NCI-H526 (cell line): Measurements from ENCODE around the gene ZNF726.
"Not testable (repeated sequence)": the region's sequence is repeated elsewhere in the genome, so short reads cannot be mapped to it uniquely, and the experiment has no call there.

Experiments used
- DNase-seq, 2 experiments: peaks; one replicate each; lab custom pipeline; 2025; lab: John Stamatoyannopoulos, UW

ZNF726 gene

GRCh38 chr19:23914402-23915286 lies at the start of gene ZNF726:
TSS of gene ZNF726 (plus strand) at chr19:23914886. CDS start at chr19:23914995, 109 bp downstream.
- peak; percentile 74 to 80 for DNase-seq

- peak in 1 of 2 experiments; percentile 5 for DNase-seq
Observed at GRCh38 chr19:23867895-23868294, 46.8 kb upstream of the ZNF726 start.

GRCh38 chr19:23868630-23869029 lies 46.1 kb upstream of the ZNF726 start:
- DNase-seq: no peak

GRCh38 chr19:23872282-23872919 lies 42.3 kb upstream of the ZNF726 start:
- DNase-seq: no peak

GRCh38 chr19:23876261-23876660 lies 38.4 kb upstream of the ZNF726 start:
- no peak for DNase-seq

GRCh38 chr19:23876756-23877155 lies 37.9 kb upstream of the ZNF726 start:
- DNase-seq: not testable (repeated sequence)

- DNase-seq: no peak
Observed at GRCh38 chr19:23882493-23882892, 32.2 kb upstream of the ZNF726 start.

- no peak for DNase-seq
Observed at GRCh38 chr19:23884363-23884762, 30.3 kb upstream of the ZNF726 start.

- peak in 1 of 2 experiments; percentile 1 for DNase-seq
Observed at GRCh38 chr19:23887642-23888041, 27.0 kb upstream of the ZNF726 start.

GRCh38 chr19:23896096-23896495 lies 18.6 kb upstream of the ZNF726 start:
- DNase-seq: not testable (repeated sequence)

- no peak for DNase-seq
Observed at GRCh38 chr19:23896912-23897311, 17.8 kb upstream of the ZNF726 start.

- no peak for DNase-seq
Observed at GRCh38 chr19:23901360-23901759, 13.3 kb upstream of the ZNF726 start.

- no peak for DNase-seq
Observed at GRCh38 chr19:23904406-23904805, 10.3 kb upstream of the ZNF726 start.

GRCh38 chr19:23905771-23906170 lies 8.9 kb upstream of the ZNF726 start:
- no peak for DNase-seq

GRCh38 chr19:23906835-23907234 lies 7.9 kb upstream of the ZNF726 start:
- DNase-seq: no peak

GRCh38 chr19:23908165-23908564 lies 6.5 kb upstream of the ZNF726 start:
- DNase-seq: no peak

GRCh38 chr19:23909222-23909621 lies 5.5 kb upstream of the ZNF726 start:
- no peak for DNase-seq

GRCh38 chr19:23913931-23914330 lies 755 bp upstream of the ZNF726 start:
- DNase-seq: no peak

GRCh38 chr19:23916991-23917390 lies 2.3 kb downstream of the ZNF726 start:
- DNase-seq: no peak

- DNase-seq: no peak
Observed at GRCh38 chr19:23917856-23918255, 3.2 kb downstream of the ZNF726 start.

- DNase-seq: no peak
Observed at GRCh38 chr19:23925285-23925684, 10.6 kb downstream of the ZNF726 start.

GRCh38 chr19:23932878-23933277 lies 18.2 kb downstream of the ZNF726 start:
- no peak for DNase-seq

GRCh38 chr19:23937031-23937430 lies 22.3 kb downstream of the ZNF726 start:
- not testable (repeated sequence) for DNase-seq
